C4-2B (cell line): Measurements from ENCODE around the gene SLC35A2.

ENCODE experiments used
- CTCF ChIP-seq: fragments of 450-650 bp; conservative IDR thresholded peaks from 2 replicates; pipeline ENCODE4 v1.5.1; 2017; ENCODE audit warnings: mild to moderate bottlenecking
- ZFX ChIP-seq: fragments of 450-650 bp; IDR thresholded peaks from 2 replicates; pipeline ENCODE4 v1.6.1; 2017

- TF ChIP-seq CTCF, result no peak
- peak; percentile 26; the same call in 1 of the 2 replicates for TF ChIP-seq ZFX
These were observed 13.7 kb downstream of the SLC35A2 start, which contains the start of the genes PQBP1 and TIMM17B for GRCh38 chrX:48897625-48898306.
